ENCODE results near the gene KCNJ5.
"Not testable (repeated sequence)": the region's sequence is repeated elsewhere in the genome, so short reads cannot be mapped to it uniquely, and the experiment has no call there.

The KCNJ5 gene

GRCh38 chr11:128910576-128910975, 19.4 kb downstream of the KCNJ5 start:
- no peaks in the 10 kb centered on the region for H3K36me3 Mint-ChIP-seq
- H3K9me3 Mint-ChIP-seq: no peaks in the 10 kb centered on the region
- no peak overlapping the region for H3K4me3 Mint-ChIP-seq
- ATAC-seq (no peak), DNase-seq (ENCODE audit: low spot score in 2 of 2) (no peak)
- H3K4me1 Mint-ChIP-seq: peaks cover 7% of the 10 kb centered on the region
- H3K27ac Mint-ChIP-seq: no peak overlapping the region

- Mint-ChIP-seq H3K4me1 (peaks cover 3% of the 10 kb centered on the region), H3K27ac (no peak overlapping the region), H3K36me3 (no peaks in the 10 kb centered on the region), H3K9me3 (no peaks in the 10 kb centered on the region), H3K4me3 (no peak overlapping the region)
- ATAC-seq (no peak), DNase-seq (ENCODE audit: low spot score in 2 of 2) (no peak)
Observed at GRCh38 chr11:128911239-128911638, 20.1 kb downstream of the KCNJ5 start.

- H3K36me3 Mint-ChIP-seq: no peaks in the 10 kb centered on the region
- H3K9me3 Mint-ChIP-seq: no peaks in the 10 kb centered on the region
- H3K27ac Mint-ChIP-seq: no peak overlapping the region
- ATAC-seq: no peak
- H3K4me3 Mint-ChIP-seq: no peak overlapping the region
- DNase-seq (ENCODE audit: low spot score in 2 of 2): no peak
- no peaks in the 10 kb centered on the region for H3K4me1 Mint-ChIP-seq
Observed at GRCh38 chr11:128911701-128912100, 20.5 kb downstream of the KCNJ5 start.

- H3K9me3 Mint-ChIP-seq: no peaks in the 10 kb centered on the region
- DNase-seq (ENCODE audit: low spot score in 2 of 2) (no peak), ATAC-seq (no peak)
- H3K4me1 Mint-ChIP-seq: no peaks in the 10 kb centered on the region
- H3K36me3 Mint-ChIP-seq: no peaks in the 10 kb centered on the region
- H3K4me3 Mint-ChIP-seq: no peak overlapping the region
- H3K27ac Mint-ChIP-seq: no peak overlapping the region
Observed at GRCh38 chr11:128913806-128914205, 22.6 kb downstream of the KCNJ5 start.

- Mint-ChIP-seq H3K9me3 (no peaks in the 10 kb centered on the region), H3K4me1 (no peaks in the 10 kb centered on the region), H3K36me3 (no peaks in the 10 kb centered on the region), H3K27ac (no peak overlapping the region), H3K4me3 (no peak overlapping the region)
- ATAC-seq: no peak
- no peak for DNase-seq (ENCODE audit: low spot score in 2 of 2)
Observed at GRCh38 chr11:128914216-128915148, 23.3 kb downstream of the KCNJ5 start.

GRCh38 chr11:128915149-128915521, 24.0 kb downstream of the KCNJ5 start:
- no peak for ATAC-seq
- Mint-ChIP-seq H3K36me3 (no peaks in the 10 kb centered on the region), H3K27ac (no peak overlapping the region), H3K4me3 (no peak overlapping the region), H3K4me1 (no peaks in the 10 kb centered on the region), H3K9me3 (no peaks in the 10 kb centered on the region)
- DNase-seq (ENCODE audit: low spot score in 2 of 2): no peak

GRCh38 chr11:128916037-128916572, 24.9 kb downstream of the KCNJ5 start:
- no peaks in the 10 kb centered on the region for H3K36me3 Mint-ChIP-seq
- no peak for DNase-seq (ENCODE audit: low spot score in 2 of 2)
- H3K4me1 Mint-ChIP-seq: no peaks in the 10 kb centered on the region
- H3K9me3 Mint-ChIP-seq: no peaks in the 10 kb centered on the region
- no peak for ATAC-seq
- H3K4me3 Mint-ChIP-seq: no peak overlapping the region
- H3K27ac Mint-ChIP-seq: peak overlapping the region; percentile 76

GRCh38 chr11:128916681-128917080, 25.5 kb downstream of the KCNJ5 start:
- H3K4me1 Mint-ChIP-seq: no peaks in the 10 kb centered on the region
- DNase-seq (ENCODE audit: low spot score in 2 of 2) (no peak), ATAC-seq (no peak)
- no peaks in the 10 kb centered on the region for H3K9me3 Mint-ChIP-seq
- H3K36me3 Mint-ChIP-seq: no peaks in the 10 kb centered on the region
- H3K27ac Mint-ChIP-seq: peak overlapping the region; percentile 76
- no peak overlapping the region for H3K4me3 Mint-ChIP-seq

GRCh38 chr11:128917144-128917724, 26.1 kb downstream of the KCNJ5 start:
- H3K4me1 Mint-ChIP-seq: no peaks in the 10 kb centered on the region
- no peaks in the 10 kb centered on the region for H3K9me3 Mint-ChIP-seq
- H3K4me3 Mint-ChIP-seq: no peak overlapping the region
- H3K27ac Mint-ChIP-seq: peak overlapping the region; percentile 76
- DNase-seq (ENCODE audit: low spot score in 2 of 2) (no peak), ATAC-seq (no peak)
- H3K36me3 Mint-ChIP-seq: no peaks in the 10 kb centered on the region

GRCh38 chr11:128919216-128919615, 28.1 kb downstream of the KCNJ5 start:
- Mint-ChIP-seq H3K27ac (no peak overlapping the region), H3K4me3 (no peak overlapping the region), H3K9me3 (no peaks in the 10 kb centered on the region), H3K36me3 (no peaks in the 10 kb centered on the region), H3K4me1 (no peaks in the 10 kb centered on the region)
- DNase-seq (ENCODE audit: low spot score in 2 of 2) (no peak), ATAC-seq (no peak)

GRCh38 chr11:128919635-128920034, 28.5 kb downstream of the KCNJ5 start:
- not testable (repeated sequence) for H3K9me3 Mint-ChIP-seq; H3K4me1 Mint-ChIP-seq; H3K36me3 Mint-ChIP-seq; ATAC-seq; DNase-seq (ENCODE audit: low spot score in 2 of 2); H3K4me3 Mint-ChIP-seq; H3K27ac Mint-ChIP-seq

- H3K27ac Mint-ChIP-seq: no peak overlapping the region
- DNase-seq (ENCODE audit: low spot score in 2 of 2): no peak
- H3K4me3 Mint-ChIP-seq: no peak overlapping the region
- H3K4me1 Mint-ChIP-seq: no peaks in the 10 kb centered on the region
- ATAC-seq: no peak
- H3K36me3 Mint-ChIP-seq: no peaks in the 10 kb centered on the region
- no peaks in the 10 kb centered on the region for H3K9me3 Mint-ChIP-seq
Observed at GRCh38 chr11:128920666-128921065, 29.5 kb downstream of the KCNJ5 start.

- ATAC-seq (no peak), DNase-seq (ENCODE audit: low spot score in 2 of 2) (no peak)
Observed at GRCh38 chr11:128921793-128922192, 30.6 kb downstream of the KCNJ5 start.

GRCh38 chr11:128924104-128924503, 32.9 kb downstream of the KCNJ5 start:
- Mint-ChIP-seq H3K27ac (no peak overlapping the region), H3K4me3 (no peak overlapping the region), H3K36me3 (no peaks in the 10 kb centered on the region), H3K9me3 (no peaks in the 10 kb centered on the region), H3K4me1 (peaks cover 13% of the 10 kb centered on the region)
- no peak for DNase-seq (ENCODE audit: low spot score in 2 of 2)
- no peak for ATAC-seq

More at GRCh38 chr11:128921793-128922192, 30.6 kb downstream of the KCNJ5 start:
- Mint-ChIP-seq H3K4me3 (no peak overlapping the region), H3K9me3 (no peaks in the 10 kb centered on the region), H3K36me3 (no peaks in the 10 kb centered on the region), H3K27ac (no peak overlapping the region), H3K4me1 (no peaks in the 10 kb centered on the region)

- no peak overlapping the region for H3K27ac Mint-ChIP-seq
- H3K4me1 Mint-ChIP-seq: peaks cover 18% of the 10 kb centered on the region
- H3K36me3 Mint-ChIP-seq: no peaks in the 10 kb centered on the region
- no peaks in the 10 kb centered on the region for H3K9me3 Mint-ChIP-seq
- DNase-seq (ENCODE audit: low spot score in 2 of 2) (no peak), ATAC-seq (no peak)
- no peak overlapping the region for H3K4me3 Mint-ChIP-seq
Observed at GRCh38 chr11:128924510-128925249, 33.5 kb downstream of the KCNJ5 start.

Data from stimulated activated effector memory CD8-positive, alpha-beta T cell treated with anti-CD3 and anti-CD28 coated beads, Interleukin-12 subunit alpha, Interleukin-12 subunit beta, amount 100 ng/mL, for 72 hours (primary cell).